DOHH2 (cell line): ENCODE measurements around the gene AMBRA1.

Source experiments
- CTCF ChIP-seq: fragments of 200-600 bp; sonication (generic); IDR thresholded peaks from one replicate; pipeline ENCODE4 v1.5.1; 2014; ENCODE audit warnings: antibody characterized with exemption, mild to moderate bottlenecking, low read depth, low read length; ENCODE audit not compliant: poor library complexity, severe bottlenecking
- EZH2phosphoT487 ChIP-seq: fragments of 200-600 bp; sonication (generic); IDR thresholded peaks from 2 replicates; pipeline ENCODE4 v1.6.1; 2017; ENCODE audit warnings: borderline replicate concordance, mild to moderate bottlenecking, antibody characterized with exemption, low read length, moderate library complexity, mixed read lengths

- TF ChIP-seq CTCF (no peak), EZH2phosphoT487 (no peak)
These were observed 36.1 kb downstream of the AMBRA1 start for GRCh38 chr11:46557684-46558151.
